CMK (cell line): ENCODE data around the gene LINGO1.
A peak's percentile ranks its signal among the peaks of the same experiment; 100 is the strongest.

Experiments
- DNase-seq: peaks from one replicate; pipeline ENCODE4 v3.0.0-alpha.2; 2010; ENCODE audit warnings: low read depth

The LINGO1 gene

DNA sequence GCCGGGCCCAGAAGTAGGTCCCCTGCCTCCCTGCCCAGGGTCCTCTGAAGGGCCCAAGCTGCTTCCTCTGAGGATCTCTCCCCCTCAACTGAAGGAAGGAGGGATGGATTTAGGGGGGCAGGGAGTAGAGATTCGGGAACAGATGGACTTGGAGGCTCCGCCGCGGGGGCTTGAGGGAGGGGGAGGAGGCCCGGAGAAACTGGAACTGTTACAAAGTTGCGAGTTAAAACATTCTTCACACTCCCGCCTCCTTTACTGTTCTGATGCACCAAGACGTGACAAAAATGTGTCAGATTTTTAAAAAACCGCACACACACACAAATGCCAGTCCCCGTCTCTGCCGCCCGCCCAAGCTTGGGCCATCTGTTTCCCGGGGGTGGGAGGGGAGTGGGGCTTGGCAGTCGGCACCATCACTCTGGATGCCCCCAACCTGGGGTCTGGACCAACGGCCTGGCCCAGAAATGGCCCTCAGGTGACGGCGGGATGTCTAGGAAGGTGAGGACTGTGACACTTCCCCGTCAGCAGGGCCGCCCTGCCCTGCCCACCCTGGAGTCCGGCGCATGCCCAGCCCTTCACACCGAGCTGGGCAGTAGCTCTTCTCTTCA lies 25.0 kb upstream of the LINGO1 start:
- no peak for DNase-seq

DNA sequence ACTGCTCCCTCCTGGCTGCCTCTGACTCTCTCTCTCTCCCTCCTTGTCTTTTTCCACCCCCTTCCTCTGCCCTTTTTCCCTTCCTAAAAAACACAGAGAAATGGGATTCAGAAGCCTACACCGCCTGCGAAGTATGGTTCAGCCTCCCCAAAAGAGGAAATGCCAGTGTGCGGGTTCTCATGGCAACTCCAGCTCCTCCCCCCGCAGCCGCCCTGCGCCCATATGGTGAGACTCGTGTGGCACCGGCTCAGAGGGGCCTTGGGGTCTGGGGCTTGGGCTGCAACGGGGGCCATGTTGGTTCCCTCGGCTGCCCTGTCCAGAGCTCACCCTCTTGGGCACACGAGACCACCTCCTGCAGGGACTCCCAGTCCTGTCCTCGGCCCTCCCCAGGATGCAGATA lies 23.6 kb upstream of the LINGO1 start:
- DNase-seq, result no peak

GRCh38 chr15:77654975-77655374 lies 22.3 kb upstream of the LINGO1 start:
- DNase-seq, result no peak

DNA sequence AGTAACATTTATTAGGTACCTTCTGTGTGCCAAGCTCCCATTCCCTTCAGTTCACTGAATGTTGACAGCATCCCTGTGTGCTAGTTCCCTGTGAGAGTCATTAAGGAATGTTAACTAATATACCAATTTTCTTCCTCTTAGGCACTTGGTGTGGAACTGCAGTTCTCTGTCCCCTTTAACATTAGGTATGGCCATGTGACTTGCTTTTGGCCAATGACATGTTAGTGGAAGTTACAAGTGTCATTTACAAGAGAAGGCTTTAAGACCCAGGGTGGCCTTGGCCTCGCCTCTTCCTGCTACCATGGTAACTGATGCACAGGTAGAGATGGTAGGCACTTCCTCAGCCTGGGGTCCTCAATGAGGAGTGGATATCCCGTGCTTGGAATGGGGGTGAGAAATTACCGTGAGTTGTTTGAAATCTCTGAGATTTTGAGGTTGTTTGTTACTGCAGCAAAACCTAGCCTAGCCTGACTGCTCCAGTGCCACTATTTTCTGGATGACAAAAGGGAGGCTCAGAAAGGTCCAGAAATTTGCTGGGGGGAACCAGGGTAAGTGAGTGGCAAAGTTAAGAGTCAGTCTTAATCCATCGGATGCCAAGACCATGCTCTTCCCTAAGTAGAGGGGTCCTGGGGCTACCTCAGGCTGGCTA lies 21.2 kb upstream of the LINGO1 start:
- no peak for DNase-seq

DNA sequence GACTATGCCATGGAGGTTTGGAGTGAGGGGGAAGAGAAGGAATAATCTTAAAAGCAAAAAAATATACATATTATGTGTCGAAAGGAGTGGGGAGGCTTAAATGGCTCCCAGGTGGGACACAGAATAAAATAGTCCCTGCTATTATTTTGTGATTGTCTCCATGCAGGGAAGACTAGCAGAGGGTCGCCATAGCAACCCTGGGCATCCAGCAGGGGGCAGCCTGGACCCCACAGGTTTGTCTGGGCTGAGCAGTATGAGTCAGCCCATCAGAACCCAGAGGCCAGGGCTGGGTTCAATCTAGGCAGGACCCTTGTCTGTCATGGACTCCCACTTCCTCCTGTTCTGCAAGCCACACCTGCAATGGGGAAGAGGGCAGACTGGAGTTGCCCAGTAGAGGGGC lies 17.6 kb upstream of the LINGO1 start:
- DNase-seq, result no peak

GRCh38 chr15:77649610-77650009 lies 16.9 kb upstream of the LINGO1 start:
- no peak for DNase-seq

DNA sequence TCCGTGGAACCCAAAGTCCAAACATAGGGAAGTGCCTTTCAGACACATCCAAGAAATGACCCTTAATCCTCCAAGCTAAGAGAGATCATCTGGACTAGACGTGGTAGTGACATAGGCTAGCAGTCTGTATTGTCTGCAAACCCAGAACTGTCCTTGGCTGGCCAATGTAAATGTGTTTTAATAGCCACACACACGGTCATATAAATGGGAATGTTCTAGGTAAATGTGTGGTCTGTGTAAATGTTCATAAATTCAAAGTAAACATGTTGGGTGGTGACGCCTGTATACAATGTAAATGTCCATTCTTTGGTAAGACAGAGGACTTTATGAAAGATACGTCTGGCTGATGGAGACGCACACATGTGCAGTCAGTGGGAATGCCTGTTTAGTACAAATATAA lies 16.3 kb upstream of the LINGO1 start:
- DNase-seq, result no peak

GRCh38 chr15:77647961-77648360 lies 15.2 kb upstream of the LINGO1 start:
- no peak for DNase-seq

DNA sequence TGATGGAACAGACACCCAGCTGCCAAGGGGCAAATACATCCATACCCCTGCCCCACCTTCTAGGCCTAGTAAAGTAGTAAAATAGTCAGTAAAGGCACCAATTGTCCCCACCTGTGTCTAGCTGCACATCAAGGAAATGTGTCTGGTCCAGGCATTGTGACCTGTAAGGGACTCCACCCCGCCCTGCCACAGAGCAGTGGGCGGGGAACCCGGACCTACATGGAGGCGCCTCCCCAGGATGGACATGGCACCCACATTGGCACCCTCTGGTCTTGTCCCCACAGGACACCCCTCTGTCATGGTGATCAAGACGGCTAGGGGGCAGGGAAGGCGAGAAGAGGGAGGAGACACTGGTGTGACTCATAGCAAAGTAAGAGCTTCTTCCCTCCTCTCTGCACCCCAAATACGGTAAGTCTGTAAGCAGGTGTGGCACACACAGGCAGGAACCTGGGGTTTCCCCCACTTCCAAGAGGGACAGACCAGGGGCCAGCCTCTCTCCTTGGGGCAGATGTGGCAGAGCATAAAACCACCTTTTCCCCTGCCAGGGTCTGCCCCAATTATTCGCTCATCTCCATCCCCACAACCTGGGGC lies 13.5 kb upstream of the LINGO1 start:
- DNase-seq, result no peak

GRCh38 chr15:77645602-77646001 lies 12.9 kb upstream of the LINGO1 start:
- no peak for DNase-seq

DNA sequence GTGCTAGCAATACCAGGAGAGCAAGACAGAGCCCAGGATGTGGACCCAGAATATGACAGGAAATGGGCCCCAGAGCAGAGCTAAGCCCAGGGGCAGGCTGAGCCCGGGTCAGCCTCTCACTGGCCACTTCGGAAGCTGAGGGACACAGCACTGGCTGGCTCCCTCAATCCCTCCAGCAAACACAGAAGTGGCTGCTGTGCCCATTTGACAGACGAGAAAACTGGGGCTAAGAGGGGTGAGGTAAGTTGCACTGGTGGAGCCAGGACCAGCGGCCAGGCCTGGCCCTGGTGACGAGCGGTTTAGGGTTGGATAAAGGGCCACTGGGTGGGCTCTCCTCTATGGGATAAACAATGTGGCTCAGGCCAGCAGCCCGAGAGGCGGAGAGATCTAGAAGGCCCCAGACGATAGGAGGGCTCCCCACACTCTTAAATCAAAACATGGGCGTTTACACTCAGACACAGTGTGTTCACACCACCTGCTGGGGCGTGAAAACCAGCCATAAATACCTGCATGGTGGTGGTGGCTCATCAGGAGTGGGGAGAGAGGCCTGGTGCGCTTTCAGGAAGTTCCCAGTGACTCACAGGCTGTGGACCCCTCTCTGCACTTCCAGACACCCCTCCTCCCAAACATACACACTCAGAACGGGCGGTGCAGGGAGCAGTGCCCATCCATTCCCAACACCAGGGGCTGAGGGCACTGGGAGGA lies 12.0 kb upstream of the LINGO1 start:
- no peak for DNase-seq

GRCh38 chr15:77643764-77644163 lies 11.1 kb upstream of the LINGO1 start:
- DNase-seq, result no peak

DNA sequence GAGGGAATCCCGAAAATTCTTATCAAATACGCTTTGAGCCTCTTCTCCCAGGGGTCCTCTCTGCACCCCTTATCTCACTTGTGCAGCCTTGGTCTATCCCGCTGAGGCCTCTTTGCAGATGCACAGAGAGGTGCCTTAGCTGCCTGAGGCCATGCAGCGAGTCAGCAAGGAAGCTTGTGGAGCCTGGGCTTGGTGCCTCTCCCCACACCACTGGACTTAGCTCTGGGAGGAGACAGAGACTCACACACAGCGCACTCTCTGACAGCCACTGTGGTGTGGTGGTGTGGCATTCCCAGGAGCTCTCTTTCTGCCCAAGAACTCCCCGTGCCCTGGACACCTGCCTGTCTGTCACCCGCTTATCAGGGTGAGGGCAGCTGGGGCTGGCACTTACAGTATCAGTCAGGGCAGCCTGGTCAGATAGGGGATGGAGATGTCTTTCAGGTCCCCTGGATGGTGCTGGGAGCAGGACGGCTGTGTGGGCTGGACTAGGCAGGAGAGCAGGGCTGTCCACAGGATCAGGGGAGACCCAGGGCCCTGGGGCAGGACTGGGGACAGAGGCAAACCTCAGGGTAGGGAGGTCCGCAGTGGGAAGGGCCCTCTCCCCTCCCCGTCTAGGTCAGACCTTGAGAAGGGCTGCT lies 10.2 kb upstream of the LINGO1 start:
- DNase-seq, result no peak

- no peak for DNase-seq
Observed at GRCh38 chr15:77641999-77642398, 9.3 kb upstream of the LINGO1 start.

DNA sequence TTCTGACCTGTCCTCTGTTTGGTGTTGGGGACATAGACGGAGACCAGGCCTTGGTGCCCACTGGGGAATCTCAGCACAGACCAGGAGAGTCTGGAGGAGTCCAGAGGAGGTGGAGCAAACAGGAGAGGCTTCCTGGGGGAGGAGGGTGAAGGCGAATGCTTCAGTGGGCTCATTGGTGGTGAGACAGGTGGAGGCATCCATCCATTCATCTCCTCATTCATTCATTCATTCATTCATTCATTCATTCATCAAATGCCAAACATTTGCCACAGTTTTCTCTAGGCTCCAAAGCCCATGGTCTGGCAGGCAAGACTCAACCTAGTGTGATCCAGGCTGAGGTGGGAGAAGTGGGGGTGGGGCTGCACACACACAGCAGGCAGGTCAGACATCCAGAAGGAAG lies 7.9 kb upstream of the LINGO1 start:
- DNase-seq, result no peak

- no peak for DNase-seq
Observed at GRCh38 chr15:77639431-77639830, 6.7 kb upstream of the LINGO1 start.

DNA sequence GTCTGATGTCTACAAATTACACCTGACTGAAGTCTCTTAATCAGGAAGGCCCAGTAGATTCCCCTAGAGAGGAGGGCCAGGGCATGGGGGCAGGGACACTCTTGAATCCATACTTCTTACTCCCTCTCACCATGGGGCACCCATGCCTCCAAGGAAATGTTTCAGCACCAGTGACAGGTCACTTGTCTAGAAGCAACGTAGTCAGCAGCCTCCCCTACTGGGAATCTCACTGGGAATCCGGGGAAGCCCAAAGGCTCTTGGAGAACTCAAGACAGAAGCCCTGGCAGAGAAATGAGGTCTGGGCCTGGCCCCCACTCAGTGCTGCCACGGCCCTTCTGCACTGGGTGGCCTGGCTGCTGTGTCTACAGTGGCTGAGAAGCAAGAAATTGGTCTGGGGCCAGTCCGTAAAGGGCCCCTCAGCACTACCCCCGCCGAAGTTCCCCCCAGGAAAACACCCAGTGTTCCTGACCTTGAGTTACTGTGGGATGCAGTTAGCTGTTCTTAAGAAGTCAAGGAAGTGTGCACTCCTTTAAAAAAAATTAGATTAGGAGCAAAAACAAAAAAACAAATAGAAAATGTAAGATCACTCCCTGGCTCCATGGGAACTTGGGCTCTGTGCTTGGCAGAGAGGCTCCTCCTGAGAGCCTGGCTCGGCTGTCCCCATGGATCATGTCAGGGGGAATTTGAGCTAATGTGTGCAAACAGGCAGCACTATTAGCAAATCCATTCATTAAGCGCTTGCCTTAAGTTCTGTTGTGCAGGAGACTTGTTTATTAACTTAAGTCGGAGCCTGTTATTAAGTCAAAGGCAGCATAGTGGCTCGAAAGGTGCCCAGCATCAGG lies 5.4 kb upstream of the LINGO1 start:
- no peak for DNase-seq

DNA sequence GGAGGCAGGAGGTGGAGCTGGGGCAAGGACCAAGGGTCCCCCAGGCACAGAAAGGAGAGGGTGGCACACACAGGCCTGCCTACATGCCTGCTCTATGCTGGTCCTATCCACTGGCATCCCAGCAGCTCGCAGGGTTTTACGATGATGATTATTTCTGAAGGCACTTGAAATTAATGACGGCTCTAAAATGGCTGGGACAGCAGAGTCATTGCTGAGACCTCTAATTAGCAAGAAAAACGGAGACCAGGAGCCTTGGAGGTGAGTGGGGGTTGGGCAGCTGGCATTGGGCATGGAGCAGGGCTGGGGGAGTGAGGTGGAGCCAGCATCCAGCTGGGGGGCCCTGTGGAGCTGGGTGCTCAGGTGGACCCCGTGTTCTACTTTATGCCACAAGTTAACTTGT lies 3.5 kb upstream of the LINGO1 start:
- no peak for DNase-seq

GRCh38 chr15:77634266-77634962 lies 1.7 kb upstream of the LINGO1 start:
- DNase-seq, result peak; percentile 54

GRCh38 chr15:77633913-77634265 lies 1.2 kb upstream of the LINGO1 start:
- DNase-seq, result no peak
